GM19023 (cell line): ENCODE data around the gene C1S.
"Not testable (repeated sequence)": the region's sequence is repeated elsewhere in the genome, so short reads cannot be mapped to it uniquely, and the experiment has no call there.

Source experiments
- ATAC-seq: cut with Tn5 transposase; IDR thresholded peaks from one replicate; pipeline ENCODE4 v1.9.1; 2021; ENCODE audit warnings: mild to moderate bottlenecking, moderate library complexity; ENCODE audit not compliant: unreplicated experiment

The C1S gene

GRCh38 chr12:7060353-7060954, at the start of gene C1S:
Gene C1S, plus strand, starts transcription at chr12:7060718. Its CDS starts 1,195 bp downstream, at chr12:7061913.
- ATAC-seq: no peak

GRCh38 chr12:7011398-7011797, 49.1 kb upstream of the C1S start:
- not testable (repeated sequence) for ATAC-seq

GRCh38 chr12:7012024-7012607, 48.4 kb upstream of the C1S start:
- no peak for ATAC-seq

GRCh38 chr12:7013101-7013500, 47.4 kb upstream of the C1S start:
- ATAC-seq: no peak

GRCh38 chr12:7015555-7016370, 44.8 kb upstream of the C1S start:
- no peak for ATAC-seq

- no peak for ATAC-seq
Measured at GRCh38 chr12:7016958-7017571, 43.5 kb upstream of the C1S start.

GRCh38 chr12:7017870-7018349, 42.6 kb upstream of the C1S start:
- ATAC-seq: peak; percentile 22

GRCh38 chr12:7018350-7019042, 42.0 kb upstream of the C1S start, which contains the start of gene LPCAT3:
Gene LPCAT3, minus strand, starts transcription at chr12:7018476. Its CDS starts 52 bp downstream, at chr12:7018424.
- peak; percentile 95 for ATAC-seq

- no peak for ATAC-seq
Measured at GRCh38 chr12:7019043-7019569, 41.4 kb upstream of the C1S start.

- no peak for ATAC-seq
Measured at GRCh38 chr12:7021956-7022355, 38.6 kb upstream of the C1S start.

GRCh38 chr12:7023114-7023513, 37.4 kb upstream of the C1S start:
- no peak for ATAC-seq

GRCh38 chr12:7026854-7027253, 33.7 kb upstream of the C1S start:
- ATAC-seq: no peak

GRCh38 chr12:7031306-7031705, 29.2 kb upstream of the C1S start:
- ATAC-seq: no peak

- no peak for ATAC-seq
Measured at GRCh38 chr12:7032990-7033389, 27.5 kb upstream of the C1S start.

GRCh38 chr12:7034464-7034863, 26.1 kb upstream of the C1S start:
- no peak for ATAC-seq

GRCh38 chr12:7035463-7035862, 25.1 kb upstream of the C1S start:
- ATAC-seq: no peak

GRCh38 chr12:7037411-7037810, 23.1 kb upstream of the C1S start:
- not testable (repeated sequence) for ATAC-seq

- no peak for ATAC-seq
Measured at GRCh38 chr12:7038591-7038990, 21.9 kb upstream of the C1S start.

GRCh38 chr12:7039403-7039802, 21.1 kb upstream of the C1S start:
- ATAC-seq: no peak

GRCh38 chr12:7042842-7043241, 17.7 kb upstream of the C1S start:
- no peak for ATAC-seq

GRCh38 chr12:7045913-7046312, 14.6 kb upstream of the C1S start:
- ATAC-seq: no peak
